GM15510 (cell line): ENCODE results near the gene ZNF330.

Experiments
- POLR2A ChIP-seq: IDR thresholded peaks from 3 replicates; pipeline ENCODE4 v1.6.1; 2011; ENCODE audit warnings: borderline replicate concordance; ENCODE audit not compliant: insufficient read length; ENCODE audit errors: extremely low read depth

The ZNF330 gene

DNA sequence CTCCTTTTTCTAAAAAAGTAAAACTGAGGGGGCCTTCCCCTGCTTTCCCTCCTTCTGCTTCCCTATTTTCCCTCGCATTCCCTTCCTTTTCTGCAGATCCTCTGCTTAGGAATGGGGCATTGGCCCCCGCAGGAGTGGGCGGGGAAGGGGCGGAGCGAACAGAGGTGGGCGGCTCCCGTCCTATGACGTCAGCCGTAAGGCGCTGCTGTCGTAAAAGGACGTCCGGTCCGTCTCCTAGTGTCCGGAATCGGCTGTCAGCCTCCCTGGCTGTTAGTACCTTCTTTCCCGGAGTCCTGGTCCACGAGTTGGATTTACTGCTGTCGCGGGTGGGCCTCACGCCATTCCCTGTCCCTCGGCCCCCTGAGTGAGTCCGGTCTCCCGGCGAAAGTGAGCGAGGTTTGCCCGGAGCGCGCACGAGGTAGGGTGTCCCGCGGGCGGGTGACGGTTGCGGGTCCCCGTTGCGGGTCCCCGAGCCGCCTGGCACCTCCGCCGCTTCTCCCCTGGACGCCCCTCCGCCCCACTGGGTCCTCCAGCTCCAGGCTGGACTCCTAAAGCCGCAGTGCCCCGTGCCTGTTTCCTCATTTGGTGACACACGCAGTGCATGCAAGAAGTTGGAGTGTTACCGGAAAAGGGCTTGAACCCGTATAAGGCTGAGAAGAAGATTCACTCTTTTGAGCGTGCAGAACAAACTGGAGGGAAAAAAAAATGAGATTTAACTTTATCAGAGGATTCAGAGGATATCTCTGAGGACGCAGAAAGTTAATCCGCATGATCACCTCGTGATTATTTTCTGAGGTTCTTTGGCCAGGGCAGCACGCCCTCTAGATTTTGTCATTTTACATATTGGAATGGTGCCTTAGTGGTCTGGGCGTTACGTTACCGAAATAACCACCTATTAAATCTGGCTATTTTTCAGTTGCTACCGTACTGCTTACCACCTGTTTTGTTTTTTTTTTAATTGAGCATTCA lies at the start of gene ZNF330:
TSS of gene ZNF330 (plus strand) at position 205 of the 969 bp plus-strand sequence. CDS start 1,477 bp downstream, outside the sequence.
- peak; percentile 85 for TF ChIP-seq POLR2A

- no peak for TF ChIP-seq POLR2A
Observed at GRCh38 chr4:141174457-141174856, 46.2 kb upstream of the ZNF330 start.

DNA sequence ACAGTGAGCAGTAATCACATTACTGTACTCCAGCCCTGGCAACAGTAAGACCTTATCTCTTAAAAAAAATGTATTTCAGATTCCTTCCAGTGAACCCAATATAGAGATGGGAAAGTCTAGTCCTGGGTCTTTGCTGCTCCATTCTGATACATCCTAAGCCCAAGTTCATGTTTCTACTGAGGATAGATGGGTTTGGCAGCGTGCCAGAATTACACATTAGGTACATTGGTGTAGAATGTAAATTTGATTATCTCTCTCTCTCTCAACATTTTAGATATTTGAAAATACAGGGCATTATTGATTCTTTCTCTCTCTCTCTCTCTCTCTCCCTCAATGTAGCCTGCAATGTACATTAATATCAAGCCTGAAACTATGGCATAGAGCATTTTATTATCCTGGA lies 43.5 kb upstream of the ZNF330 start:
- no peak for TF ChIP-seq POLR2A

DNA sequence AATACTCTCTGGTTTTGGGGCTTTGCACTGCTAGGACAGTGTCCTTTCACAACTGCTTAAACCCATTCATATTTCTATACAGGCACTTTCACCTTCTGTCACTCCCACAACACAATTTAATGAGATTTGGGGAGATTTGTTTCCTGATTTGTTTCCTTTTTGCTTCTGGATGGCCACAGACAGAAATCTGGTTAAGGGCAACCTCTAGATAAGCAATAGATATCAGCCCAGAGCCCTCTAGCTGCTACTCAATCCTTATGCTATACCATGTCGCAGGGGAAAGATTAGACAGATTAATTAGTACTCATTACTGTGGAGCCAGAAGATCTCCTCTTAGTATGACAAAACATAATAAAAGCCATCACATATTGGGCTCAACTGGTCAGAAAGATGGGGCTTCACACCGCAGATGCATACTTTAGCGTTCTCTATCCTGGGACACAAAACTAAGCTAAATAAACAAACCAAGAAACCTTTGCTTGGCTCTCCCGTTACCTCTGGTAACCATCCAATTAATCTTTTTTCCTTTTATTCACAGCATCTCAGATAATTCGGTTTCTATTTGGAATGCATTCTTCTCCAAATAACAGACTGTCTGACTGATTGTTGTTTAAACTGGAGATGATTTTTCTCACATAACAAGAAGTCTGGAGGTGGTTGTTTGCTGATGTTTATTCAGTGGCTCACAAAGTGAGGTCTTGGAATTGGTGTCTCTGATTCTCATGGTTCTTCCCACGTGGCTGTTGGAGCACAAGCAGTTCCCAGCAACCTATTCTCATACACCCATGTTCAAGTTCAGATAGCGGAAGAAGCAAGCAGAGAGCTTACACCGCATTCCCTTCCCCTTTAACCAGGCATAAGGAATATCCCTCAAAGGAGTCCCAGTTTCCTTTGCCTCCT lies 41.0 kb upstream of the ZNF330 start:
- no peak for TF ChIP-seq POLR2A

GRCh38 chr4:141180991-141181761 lies 39.5 kb upstream of the ZNF330 start:
- TF ChIP-seq POLR2A = no peak

DNA sequence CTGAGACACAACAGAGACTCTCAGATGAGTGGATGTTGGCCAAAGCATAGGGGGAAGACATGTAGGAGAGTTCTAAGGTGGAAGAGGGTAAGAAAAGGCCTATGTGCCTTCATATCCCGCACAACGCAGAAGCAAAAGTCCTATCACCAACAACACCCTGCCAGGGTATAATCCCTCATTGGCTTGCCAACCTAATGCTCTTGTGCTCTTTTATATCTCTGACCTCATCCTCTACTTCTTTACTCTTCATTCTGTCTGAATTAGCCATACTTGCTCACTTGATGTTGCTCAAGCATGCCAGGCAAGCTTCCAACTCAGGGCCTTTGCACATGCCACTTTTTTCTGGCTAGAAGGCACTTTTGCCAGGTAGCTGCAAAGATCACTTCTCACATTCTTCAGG lies 28.1 kb upstream of the ZNF330 start:
- no peak for TF ChIP-seq POLR2A

DNA sequence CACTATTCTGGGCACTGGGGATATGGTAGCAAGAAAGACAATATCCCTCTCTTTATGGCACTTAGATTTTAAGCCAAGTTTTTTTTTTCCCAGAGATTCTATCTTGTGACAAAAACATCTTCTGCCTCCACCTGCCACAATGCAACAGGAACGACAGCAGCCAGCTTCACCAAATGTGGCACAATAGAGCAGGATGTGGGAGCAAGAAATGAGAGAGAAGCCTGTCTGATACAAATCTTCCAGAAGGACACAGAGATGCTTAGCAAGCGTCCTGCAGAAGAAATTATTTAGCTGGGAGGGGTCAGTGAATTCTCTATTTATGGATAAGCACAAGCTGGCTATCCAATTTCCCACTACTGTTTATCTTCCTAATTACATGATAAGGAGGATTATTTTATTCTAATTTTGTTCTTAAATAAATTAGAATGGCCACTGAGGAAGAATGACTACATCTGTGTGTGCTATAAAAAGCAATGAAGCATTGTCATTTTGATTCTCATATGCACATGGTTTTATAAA lies 27.1 kb upstream of the ZNF330 start:
- no peak for TF ChIP-seq POLR2A

DNA sequence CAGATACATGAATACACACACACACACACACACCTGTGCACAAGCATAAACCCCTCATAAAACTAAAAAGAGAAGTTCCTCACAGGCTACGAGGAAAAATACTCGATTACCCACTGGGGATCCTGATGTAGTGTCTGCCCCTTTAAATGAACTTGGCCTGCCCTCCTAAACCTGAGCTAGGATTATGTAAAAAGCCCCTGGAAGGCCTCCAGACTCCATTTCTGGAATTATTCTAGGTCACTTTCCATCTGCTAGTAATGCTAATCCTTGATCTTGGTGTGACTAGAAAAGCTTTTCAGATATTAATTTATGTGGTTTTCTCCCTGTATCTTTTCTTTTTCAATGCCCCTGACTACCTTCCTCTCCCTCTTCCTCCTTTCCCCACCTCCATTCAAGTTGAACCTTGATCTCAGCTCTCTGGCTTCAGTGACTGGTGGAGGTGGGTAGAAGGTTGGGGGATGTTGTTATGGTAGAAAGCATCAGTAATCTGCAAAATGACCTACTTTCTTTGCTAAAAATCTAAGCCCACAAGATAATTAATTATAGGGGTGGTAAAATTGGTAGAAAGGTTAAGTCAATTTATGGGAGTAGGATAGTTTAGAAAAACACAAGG lies 25.5 kb upstream of the ZNF330 start:
- no peak for TF ChIP-seq POLR2A

GRCh38 chr4:141196227-141196933 lies 24.3 kb upstream of the ZNF330 start:
- TF ChIP-seq POLR2A = no peak

DNA sequence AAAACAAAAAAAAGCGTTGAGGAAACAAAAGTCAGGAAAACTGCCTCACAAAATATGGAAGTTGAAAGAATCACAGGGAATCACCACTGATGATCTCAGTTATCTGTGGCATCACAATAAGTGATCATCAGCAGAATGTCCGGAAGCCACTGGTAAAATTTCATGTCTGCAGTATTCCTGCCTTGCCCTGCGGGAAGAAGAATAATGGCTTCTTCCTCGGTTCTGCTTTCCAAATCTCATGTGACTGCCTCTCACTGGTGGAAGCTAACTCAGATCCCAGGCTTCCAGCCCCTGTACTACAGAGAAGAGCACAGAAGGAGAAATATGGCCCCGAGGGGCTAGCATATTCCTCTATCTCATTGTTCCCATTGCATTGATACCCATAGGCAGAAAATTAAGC lies 12.7 kb upstream of the ZNF330 start:
- no peak for TF ChIP-seq POLR2A

GRCh38 chr4:141210168-141210567 lies 10.5 kb upstream of the ZNF330 start:
- no peak for TF ChIP-seq POLR2A

GRCh38 chr4:141213550-141213991 lies 7.1 kb upstream of the ZNF330 start:
- TF ChIP-seq POLR2A = no peak

DNA sequence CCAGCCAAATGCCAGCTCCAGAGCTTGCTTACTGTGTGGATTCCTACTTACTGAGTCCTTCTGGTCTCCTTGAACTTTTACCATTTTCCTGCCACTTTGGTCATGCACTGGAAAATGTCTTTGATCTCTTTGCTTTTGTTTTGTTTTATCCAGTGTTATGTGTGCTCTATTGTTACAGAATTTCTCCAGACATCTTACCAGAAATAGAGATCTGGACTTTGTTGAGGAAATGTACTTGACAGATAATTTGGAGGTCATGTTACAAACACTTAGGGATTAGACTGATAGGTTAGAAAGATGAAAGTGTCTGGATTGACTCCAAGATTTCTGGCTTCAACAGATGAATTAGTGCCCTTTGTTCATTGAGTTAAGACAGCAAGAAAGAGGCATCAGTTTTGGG lies 5.7 kb upstream of the ZNF330 start:
- no peak for TF ChIP-seq POLR2A
